HepG2 (cell line): Measurements from ENCODE around the gene ATG4D. TPM values are rescaled to one million over a fixed set of nuclear protein-coding genes. Genes with fewer than 3 reads are reported as not detected.
A peak's percentile ranks its signal among the peaks of the same experiment; 100 is the strongest.

Source experiments
- CAMTA2 ChIP-seq: sonication (generic); formaldehyde crosslinking; IDR thresholded peaks from 2 replicates; pipeline ENCODE4 v1.4.0; 2020; ENCODE audit warnings: mild to moderate bottlenecking, missing genetic modification reagents, borderline replicate concordance
- DMAP1 ChIP-seq: IDR thresholded peaks from 2 replicates; pipeline ENCODE4 v1.6.1; 2016
- FOXC1 ChIP-seq: sonication (generic); formaldehyde crosslinking; IDR thresholded peaks from 2 replicates; pipeline ENCODE4 v1.8.0; 2022; ENCODE audit warnings: mild to moderate bottlenecking, missing genetic modification reagents, borderline replicate concordance
- FOXP4 ChIP-seq: sonication (generic); formaldehyde crosslinking; IDR thresholded peaks from 2 replicates; pipeline ENCODE4 v1.4.0; 2020; ENCODE audit warnings: missing genetic modification reagents
- GABPB1 ChIP-seq: IDR thresholded peaks from 2 replicates; pipeline ENCODE4 v1.6.1; 2016; ENCODE audit warnings: mild to moderate bottlenecking, missing genetic modification reagents, moderate library complexity, missing compliant biosample characterization
- HNRNPK ChIP-seq: fragments of 200-400 bp; formaldehyde crosslinking; IDR thresholded peaks from 2 replicates; pipeline ENCODE4 v1.6.1; 2018; ENCODE audit warnings: low read length, low read depth, moderate library complexity, mild to moderate bottlenecking; ENCODE audit not compliant: poor library complexity, severe bottlenecking
- IRX3 ChIP-seq: sonication (generic); formaldehyde crosslinking; IDR thresholded peaks from 2 replicates; pipeline ENCODE4 v1.8.1; 2023; ENCODE audit warnings: mild to moderate bottlenecking, low read depth, missing genetic modification reagents, borderline replicate concordance
- MIER2 ChIP-seq: IDR thresholded peaks from 2 replicates; pipeline ENCODE4 v1.6.1; 2016; ENCODE audit warnings: missing biosample characterization, missing genetic modification reagents
- MTF1 ChIP-seq: sonication (generic); formaldehyde crosslinking; IDR thresholded peaks from 2 replicates; pipeline ENCODE4 v1.5.0; 2020; ENCODE audit warnings: missing genetic modification reagents
- NFYC ChIP-seq: IDR thresholded peaks from 2 replicates; pipeline ENCODE4 v1.6.1; 2016; ENCODE audit warnings: missing genetic modification reagents, missing compliant biosample characterization
- NR1H2 ChIP-seq: sonication (generic); formaldehyde crosslinking; IDR thresholded peaks from 2 replicates; pipeline ENCODE4 v1.8.1; 2022; ENCODE audit warnings: low read depth, missing genetic modification reagents, borderline replicate concordance
- RFX3 ChIP-seq: IDR thresholded peaks from 2 replicates; pipeline ENCODE4 v1.6.1; 2016; ENCODE audit warnings: missing biosample characterization, missing genetic modification reagents
- RXRB ChIP-seq: IDR thresholded peaks from 2 replicates; pipeline ENCODE4 v1.6.1; 2016; ENCODE audit warnings: borderline replicate concordance, missing genetic modification reagents, missing compliant biosample characterization
- SALL2 ChIP-seq: sonication (generic); formaldehyde crosslinking; IDR thresholded peaks from 2 replicates; pipeline ENCODE4 v1.8.1; 2023; ENCODE audit warnings: mild to moderate bottlenecking, missing genetic modification reagents, inconsistent platforms
- SIX4 ChIP-seq: sonication (generic); formaldehyde crosslinking; IDR thresholded peaks from 2 replicates; pipeline ENCODE4 v1.4.0; 2020; ENCODE audit warnings: missing genetic modification reagents
- SRY ChIP-seq: sonication (generic); formaldehyde crosslinking; IDR thresholded peaks from 2 replicates; pipeline ENCODE4 v1.8.0; 2022; ENCODE audit warnings: mild to moderate bottlenecking, missing genetic modification reagents
- STAG1 ChIP-seq: sonication (generic); formaldehyde crosslinking; IDR thresholded peaks from 2 replicates; pipeline ENCODE4 v1.4.0; 2020; ENCODE audit warnings: missing genetic modification reagents
- TBX2 ChIP-seq: sonication (generic); formaldehyde crosslinking; IDR thresholded peaks from 2 replicates; pipeline ENCODE4 v1.5.0; 2020; ENCODE audit warnings: missing genetic modification reagents, mild to moderate bottlenecking, borderline replicate concordance
- TSC22D2 ChIP-seq: sonication (generic); formaldehyde crosslinking; IDR thresholded peaks from 2 replicates; pipeline ENCODE4 v1.5.1; 2020; ENCODE audit warnings: missing genetic modification reagents, mild to moderate bottlenecking, borderline replicate concordance
- ZNF260 ChIP-seq: sonication (generic); formaldehyde crosslinking; IDR thresholded peaks from 2 replicates; pipeline ENCODE4 v1.4.0; 2020; ENCODE audit warnings: missing genetic modification reagents, low read depth, mild to moderate bottlenecking, borderline replicate concordance
- ZNF672 ChIP-seq: sonication (generic); formaldehyde crosslinking; IDR thresholded peaks from 2 replicates; pipeline ENCODE4 v1.8.1; 2022; ENCODE audit warnings: missing genetic modification reagents
- polyA plus RNA-seq, 8 experiments: library from polyadenylated mRNA; depleted of rRNA in 3 of 8; stranded (reverse) in 7 of 8; unstranded in 1 of 8; fragments of >200 nt; fragmentation: Illumina TruSeq in 4 of 8; extraction: Trizol in 4 of 8; gene quantifications; 2 replicates each; pipeline versions ENCODE4 v1.2.1 to v1.2.3, GENCODE V29; 2011 to 2016; ENCODE audit warnings: low read depth in 4 of 8, missing spikeins in 1 of 8, mixed read lengths in 1 of 8; ENCODE audit not compliant: insufficient read depth in 1 of 8
- total RNA-seq, 5 experiments: library from RNA; depleted of rRNA; stranded (reverse); fragments of >200 nt; fragmentation: Illumina TruSeq; extraction: Trizol; gene quantifications; 2 replicates each; pipeline ENCODE4 v1.2.3, GENCODE V29; 2016; ENCODE audit warnings: low read depth in 1 of 5
- TF ChIP-seq, protein P1 (sequence below): sonication (generic); formaldehyde crosslinking; conservative IDR thresholded peaks from 2 replicates; pipeline ENCODE4 v1.4.0; 2020; ENCODE audit warnings: missing genetic modification reagents
- TF ChIP-seq, protein P2 (sequence below): sonication (generic); formaldehyde crosslinking; IDR thresholded peaks from 2 replicates; pipeline ENCODE4 v1.5.1; 2020; ENCODE audit warnings: mild to moderate bottlenecking, missing genetic modification reagents

ATG4D gene
- total and polyA plus RNA-seq, 2 of the 13 experiments (the other 11 are each of a cell fraction or from before 2014, with no cell fraction given), result 17.8 to 19.0 TPM

DNA sequence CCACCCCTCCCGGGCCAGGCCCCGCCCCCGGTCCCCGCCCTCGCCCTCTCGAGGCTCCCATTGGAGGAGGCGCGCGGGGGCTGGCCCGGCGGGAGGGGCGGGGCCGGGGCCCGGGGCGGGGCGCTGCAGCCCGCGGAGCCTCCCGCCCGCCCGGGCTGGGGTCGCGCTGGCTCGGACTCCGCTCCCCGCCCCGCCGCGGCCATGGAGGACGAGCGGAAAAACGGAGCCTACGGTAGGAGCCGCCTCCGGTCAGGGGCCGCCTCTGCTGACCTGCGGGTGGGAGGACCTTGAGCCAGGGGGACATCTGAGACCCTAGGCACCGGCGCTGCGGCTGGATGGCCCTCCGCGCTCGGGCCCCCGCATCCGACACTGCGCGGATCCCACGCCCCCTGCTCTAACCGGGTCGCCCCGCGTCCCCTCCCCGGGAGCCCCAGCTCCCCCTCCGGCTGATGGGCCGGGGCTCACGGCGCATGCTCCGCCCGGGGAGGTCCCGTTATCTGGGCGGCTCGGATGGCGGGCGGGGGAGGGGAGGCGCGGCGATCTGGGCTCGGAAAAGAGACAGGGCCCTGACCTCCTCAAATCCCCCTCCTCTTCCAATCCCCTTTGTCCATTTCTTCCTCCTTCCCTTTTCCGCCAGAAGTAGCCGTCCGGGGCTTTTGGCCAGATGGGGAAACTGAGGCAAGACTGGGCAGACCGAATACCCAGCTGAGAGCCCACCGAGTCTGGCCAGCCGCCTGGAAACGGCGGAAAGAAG is 58.8 kb downstream of the ATG4D start (continued):
- TF ChIP-seq GABPB1 (CRISPR knock-in tag) (peak; percentile 50; the same call in 1 of the 2 replicates), SIX4 (no peak), STAG1 (no peak), DMAP1 (CRISPR knock-in tag) (0 out of 2 replicates have a peak, but pooled peaks have one; percentile 29), IRX3 (CRISPR knock-in tag) (no peak), TBX2 (CRISPR knock-in tag) (peak; percentile 33; the same call in 1 of the 2 replicates), NFYC (CRISPR knock-in tag) (0 out of 2 replicates have a peak, but pooled peaks have one; percentile 13), RFX3 (CRISPR knock-in tag) (no peak), CAMTA2 (CRISPR knock-in tag) (no peak), MTF1 (CRISPR knock-in tag) (no peak), MIER2 (no peak), RXRB (no peak), ZNF672 (CRISPR knock-in tag) (no peak), HNRNPK (peak; percentile 54), ZNF260 (CRISPR knock-in tag) (no peak), FOXP4 (CRISPR knock-in tag) (0 out of 2 replicates have a peak, but pooled peaks have one; percentile 9), NR1H2 (CRISPR knock-in tag) (no peak), TSC22D2 (CRISPR knock-in tag) (no peak), FOXC1 (CRISPR knock-in tag) (peak; percentile 69; the same call in 1 of the 2 replicates), SALL2 (no peak), SRY (CRISPR knock-in tag) (no peak)
- TF ChIP-seq, protein P1, sequence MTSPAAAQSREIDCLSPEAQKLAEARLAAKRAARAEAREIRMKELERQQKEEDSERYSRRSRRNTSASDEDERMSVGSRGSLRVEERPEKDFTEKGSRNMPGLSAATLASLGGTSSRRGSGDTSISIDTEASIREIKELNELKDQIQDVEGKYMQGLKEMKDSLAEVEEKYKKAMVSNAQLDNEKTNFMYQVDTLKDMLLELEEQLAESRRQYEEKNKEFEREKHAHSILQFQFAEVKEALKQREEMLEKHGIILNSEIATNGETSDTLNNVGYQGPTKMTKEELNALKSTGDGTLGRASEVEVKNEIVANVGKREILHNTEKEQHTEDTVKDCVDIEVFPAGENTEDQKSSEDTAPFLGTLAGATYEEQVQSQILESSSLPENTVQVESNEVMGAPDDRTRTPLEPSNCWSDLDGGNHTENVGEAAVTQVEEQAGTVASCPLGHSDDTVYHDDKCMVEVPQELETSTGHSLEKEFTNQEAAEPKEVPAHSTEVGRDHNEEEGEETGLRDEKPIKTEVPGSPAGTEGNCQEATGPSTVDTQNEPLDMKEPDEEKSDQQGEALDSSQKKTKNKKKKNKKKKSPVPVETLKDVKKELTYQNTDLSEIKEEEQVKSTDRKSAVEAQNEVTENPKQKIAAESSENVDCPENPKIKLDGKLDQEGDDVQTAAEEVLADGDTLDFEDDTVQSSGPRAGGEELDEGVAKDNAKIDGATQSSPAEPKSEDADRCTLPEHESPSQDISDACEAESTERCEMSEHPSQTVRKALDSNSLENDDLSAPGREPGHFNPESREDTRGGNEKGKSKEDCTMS (CRISPR knock-in tag), result no peak
- TF ChIP-seq, protein P2, sequence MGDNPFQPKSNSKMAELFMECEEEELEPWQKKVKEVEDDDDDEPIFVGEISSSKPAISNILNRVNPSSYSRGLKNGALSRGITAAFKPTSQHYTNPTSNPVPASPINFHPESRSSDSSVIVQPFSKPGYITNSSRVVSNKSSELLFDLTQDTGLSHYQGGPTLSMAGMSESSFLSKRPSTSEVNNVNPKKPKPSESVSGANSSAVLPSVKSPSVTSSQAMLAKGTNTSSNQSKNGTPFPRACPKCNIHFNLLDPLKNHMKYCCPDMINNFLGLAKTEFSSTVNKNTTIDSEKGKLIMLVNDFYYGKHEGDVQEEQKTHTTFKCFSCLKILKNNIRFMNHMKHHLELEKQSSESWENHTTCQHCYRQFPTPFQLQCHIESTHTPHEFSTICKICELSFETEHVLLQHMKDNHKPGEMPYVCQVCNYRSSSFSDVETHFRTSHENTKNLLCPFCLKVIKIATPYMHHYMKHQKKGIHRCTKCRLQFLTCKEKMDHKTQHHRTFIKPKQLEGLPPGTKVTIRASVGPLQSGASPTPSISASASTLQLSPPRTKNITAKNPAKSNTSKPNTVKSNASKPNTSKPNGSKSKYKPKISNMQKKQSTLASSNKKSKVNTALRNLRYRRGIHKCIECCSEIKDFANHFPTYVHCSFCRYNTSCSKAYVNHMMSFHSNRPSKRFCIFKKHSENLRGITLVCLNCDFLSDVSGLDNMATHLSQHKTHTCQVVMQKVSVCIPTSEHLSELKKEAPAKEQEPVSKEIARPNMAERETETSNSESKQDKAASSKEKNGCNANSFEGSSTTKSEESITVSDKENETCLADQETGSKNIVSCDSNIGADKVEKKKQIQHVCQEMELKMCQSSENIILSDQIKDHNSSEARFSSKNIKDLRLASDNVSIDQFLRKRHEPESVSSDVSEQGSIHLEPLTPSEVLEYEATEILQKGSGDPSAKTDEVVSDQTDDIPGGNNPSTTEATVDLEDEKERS (CRISPR knock-in tag), result no peak
